HG03571 (cell line): ENCODE data around the gene SOWAHD.
"Not testable (repeated sequence)": the region's sequence is repeated elsewhere in the genome, so short reads cannot be mapped to it uniquely, and the experiment has no call there.

Source experiments
- ATAC-seq: cut with Tn5 transposase; IDR thresholded peaks from one replicate; pipeline ENCODE4 v1.9.1; 2021; ENCODE audit not compliant: unreplicated experiment

The SOWAHD gene, protein sequence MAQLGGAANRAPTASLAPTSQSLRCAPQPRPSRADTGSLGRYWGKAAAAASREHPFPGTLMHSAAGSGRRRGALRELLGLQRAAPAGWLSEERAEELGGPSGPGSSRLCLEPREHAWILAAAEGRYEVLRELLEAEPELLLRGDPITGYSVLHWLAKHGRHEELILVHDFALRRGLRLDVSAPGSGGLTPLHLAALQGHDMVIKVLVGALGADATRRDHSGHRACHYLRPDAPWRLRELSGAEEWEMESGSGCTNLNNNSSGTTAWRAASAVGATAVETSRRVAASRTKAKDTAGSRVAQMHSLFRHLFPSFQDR

GRCh38 chrX:119757979-119758730 is at the start of gene SOWAHD:
TSS of gene SOWAHD (plus strand) at chrX:119758588. CDS start at chrX:119758668, 80 bp downstream.
- ATAC-seq, result no peak

GRCh38 chrX:119708936-119709335 is 49.5 kb upstream of the SOWAHD start:
- no peak for ATAC-seq

DNA sequence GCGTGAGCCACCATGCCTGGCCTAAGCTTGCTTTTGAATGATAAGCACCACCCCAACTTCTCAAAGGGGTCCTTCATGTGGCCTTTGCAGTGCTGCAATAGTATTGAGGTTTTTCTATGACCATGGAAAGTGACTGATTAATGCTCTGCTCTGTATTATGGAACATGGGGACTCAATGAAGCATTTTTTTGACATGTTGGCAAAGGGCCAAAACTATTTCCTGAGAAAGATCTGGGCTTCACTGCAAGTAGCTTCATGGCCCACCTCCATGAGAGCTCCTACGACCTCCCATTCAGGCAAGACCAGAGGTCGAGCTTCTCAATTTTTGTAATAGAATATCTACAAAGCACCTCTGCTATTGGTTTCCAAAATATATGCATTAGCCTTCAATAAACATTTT is 48.8 kb upstream of the SOWAHD start:
- ATAC-seq, result no peak

- no peak for ATAC-seq
These were observed 36.9 kb upstream of the SOWAHD start for GRCh38 chrX:119721487-119721886.

DNA sequence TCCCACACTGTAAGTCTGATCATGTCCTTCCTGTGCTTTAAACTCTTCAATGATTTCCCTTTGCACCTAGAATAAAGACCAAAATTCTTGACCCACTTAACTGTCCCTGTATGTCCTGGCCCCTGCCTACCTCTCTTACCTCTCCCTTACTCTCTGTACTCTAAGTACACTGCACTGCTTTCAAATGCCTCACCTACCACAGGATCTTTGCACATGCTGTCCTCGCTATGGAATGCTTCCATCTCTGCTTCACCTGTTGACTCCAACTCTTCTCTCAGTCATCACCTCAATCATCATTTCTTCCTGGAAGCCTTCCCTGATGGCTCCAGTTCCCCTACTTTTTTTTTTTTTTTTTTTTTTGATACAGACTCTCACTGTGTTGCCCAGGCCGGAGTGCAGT is 36.5 kb upstream of the SOWAHD start:
- no peak for ATAC-seq

GRCh38 chrX:119726900-119727555 is 31.4 kb upstream of the SOWAHD start:
- no peak for ATAC-seq

- ATAC-seq, result no peak
These were observed 29.9 kb upstream of the SOWAHD start for GRCh38 chrX:119728487-119728886.

- no peak for ATAC-seq
These were observed 28.8 kb upstream of the SOWAHD start for GRCh38 chrX:119729408-119730201.

DNA sequence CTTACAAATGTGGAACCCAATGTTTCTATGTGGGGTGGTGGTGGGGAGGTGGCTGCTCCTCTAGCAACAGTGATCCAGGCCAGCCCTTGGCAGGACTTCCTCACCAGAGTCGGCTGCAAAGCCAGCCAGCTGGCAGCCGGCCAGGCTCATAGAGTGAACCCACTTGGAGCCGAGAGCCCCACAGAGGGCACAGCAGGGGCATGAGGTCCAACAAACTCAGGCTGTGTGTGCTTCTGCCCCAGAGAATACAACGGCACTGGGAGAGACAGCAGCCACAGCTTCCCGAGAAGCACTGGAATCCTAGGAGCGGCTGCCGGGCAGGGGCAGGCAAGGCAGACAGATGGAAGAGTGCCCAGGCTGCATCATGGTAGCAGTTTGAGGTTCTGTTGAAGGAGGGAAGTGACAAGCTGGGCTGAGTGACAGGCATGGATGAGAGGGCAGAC is 23.5 kb upstream of the SOWAHD start:
- no peak for ATAC-seq

DNA sequence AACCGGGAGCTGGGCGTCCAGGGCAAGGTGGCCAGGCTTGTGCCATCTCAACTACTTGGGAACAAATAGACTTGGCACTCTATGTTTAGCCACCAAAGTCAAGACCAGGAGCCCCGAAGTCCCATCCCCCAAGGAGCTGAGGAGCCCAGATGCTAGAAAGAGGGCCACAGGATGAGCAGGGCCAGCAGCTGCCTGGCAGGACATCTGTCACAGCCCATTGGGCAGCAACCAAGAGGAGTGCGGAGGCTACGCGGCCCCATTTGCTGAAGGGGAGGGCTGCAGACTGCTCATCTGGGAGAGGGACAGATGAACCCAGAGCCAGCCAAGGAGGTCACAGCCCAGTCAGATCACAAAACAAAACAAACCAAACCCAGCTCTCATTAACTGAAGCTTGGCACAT is 22.9 kb upstream of the SOWAHD start:
- ATAC-seq, result no peak

- ATAC-seq, result no peak
These were observed 22.1 kb upstream of the SOWAHD start for GRCh38 chrX:119736206-119736764.

DNA sequence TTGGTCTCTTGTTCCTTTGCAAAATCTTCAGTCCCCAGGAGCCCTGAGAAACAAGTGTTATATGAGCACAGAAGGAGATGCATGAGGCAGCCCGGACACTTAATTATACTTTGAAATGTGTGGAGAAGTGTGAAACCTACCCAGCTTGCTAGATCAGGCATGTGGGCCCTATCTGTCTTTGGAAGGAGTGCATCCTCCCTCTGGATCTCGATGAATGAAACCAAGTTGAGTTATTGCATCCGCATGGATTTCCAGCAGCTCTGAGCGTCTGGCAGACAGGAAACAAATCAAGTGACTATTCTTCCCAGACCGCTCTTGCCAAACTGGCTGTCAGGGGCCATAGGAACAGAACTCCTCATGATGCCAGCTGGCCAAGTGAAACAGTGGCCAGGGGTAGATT is 19.6 kb upstream of the SOWAHD start:
- ATAC-seq, result no peak

- no peak for ATAC-seq
These were observed 13.0 kb upstream of the SOWAHD start for GRCh38 chrX:119745283-119745848.

DNA sequence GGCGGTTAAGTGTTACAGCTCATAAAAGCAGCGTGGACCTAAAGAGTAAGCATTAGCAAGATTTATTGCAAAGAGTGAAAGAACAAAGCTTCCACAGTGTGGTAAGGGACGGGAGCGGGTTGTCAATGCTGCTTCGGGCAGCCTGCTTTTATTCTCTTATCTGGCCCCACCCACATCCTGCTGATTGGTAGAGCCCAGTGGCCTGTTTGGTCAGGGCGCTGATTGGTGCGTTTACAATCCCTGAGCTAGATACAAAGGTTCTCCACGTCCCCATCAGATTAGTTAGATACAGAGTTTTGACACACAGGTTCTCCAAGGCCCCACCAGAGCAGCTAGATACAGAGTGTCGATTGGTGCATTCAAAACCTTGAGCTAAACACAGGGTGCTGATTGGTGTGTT is 8.3 kb upstream of the SOWAHD start:
- ATAC-seq, result not testable (repeated sequence)

- ATAC-seq, result not testable (repeated sequence)
These were observed 7.6 kb upstream of the SOWAHD start for GRCh38 chrX:119750751-119751150.

DNA sequence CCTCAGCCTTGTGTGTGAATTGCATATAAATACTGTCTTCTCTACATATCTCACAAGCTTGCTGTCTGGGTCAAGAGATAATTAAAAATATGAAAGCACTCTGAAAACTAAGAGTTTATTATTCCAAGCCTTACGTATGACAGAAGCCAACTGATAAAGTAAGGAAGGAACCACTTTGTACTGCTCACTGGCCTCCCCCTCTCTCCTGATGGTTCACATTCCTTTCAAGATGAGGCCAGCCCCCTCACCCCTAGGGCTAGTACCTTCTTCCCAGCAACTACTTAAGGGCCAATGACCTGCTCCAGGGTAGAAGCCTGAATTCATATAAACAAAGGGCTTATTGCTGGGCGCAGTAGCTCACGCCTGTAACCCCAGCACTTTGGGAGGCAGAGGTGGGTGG is 5.4 kb upstream of the SOWAHD start:
- no peak for ATAC-seq

GRCh38 chrX:119753639-119754257 is 4.6 kb upstream of the SOWAHD start:
- no peak for ATAC-seq

GRCh38 chrX:119755981-119756533 is 2.3 kb upstream of the SOWAHD start:
- peak; percentile 67 for ATAC-seq

DNA sequence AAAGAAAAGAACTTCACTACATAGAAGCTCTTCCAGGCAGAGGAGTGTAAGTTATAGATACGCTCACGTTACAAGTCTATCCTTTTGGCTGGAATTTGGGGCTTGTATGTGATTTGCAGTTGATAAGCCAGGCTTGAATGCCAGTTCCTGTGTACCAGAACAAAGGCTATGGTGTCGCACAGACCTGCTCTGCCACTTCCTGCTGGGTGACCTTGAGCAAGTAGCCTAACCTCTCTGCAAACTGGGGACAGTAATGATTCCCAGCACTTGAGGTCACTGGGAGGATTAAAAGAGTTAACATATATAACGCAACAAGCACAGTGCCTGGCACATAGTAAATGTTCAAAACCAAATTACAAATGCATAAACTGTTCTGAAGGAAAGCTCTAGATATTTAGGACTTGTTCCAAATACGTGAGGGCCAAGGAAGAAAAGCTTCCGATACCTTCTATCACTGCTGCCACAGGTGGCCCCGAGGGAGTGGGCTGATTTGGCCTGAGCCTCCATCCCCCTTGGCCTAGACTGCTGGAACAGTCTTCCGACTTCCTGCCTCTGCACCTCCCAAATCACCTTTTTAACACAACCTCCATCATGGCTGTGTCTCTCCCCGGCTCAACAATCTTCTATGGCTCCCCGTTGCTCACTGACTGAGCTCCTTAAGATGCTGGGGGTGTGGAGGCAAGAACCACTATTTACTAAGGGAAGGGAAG is 1.3 kb upstream of the SOWAHD start:
- ATAC-seq, result no peak
